ENCODE results near the gene UBE2G2.

Gene UBE2G2

DNA sequence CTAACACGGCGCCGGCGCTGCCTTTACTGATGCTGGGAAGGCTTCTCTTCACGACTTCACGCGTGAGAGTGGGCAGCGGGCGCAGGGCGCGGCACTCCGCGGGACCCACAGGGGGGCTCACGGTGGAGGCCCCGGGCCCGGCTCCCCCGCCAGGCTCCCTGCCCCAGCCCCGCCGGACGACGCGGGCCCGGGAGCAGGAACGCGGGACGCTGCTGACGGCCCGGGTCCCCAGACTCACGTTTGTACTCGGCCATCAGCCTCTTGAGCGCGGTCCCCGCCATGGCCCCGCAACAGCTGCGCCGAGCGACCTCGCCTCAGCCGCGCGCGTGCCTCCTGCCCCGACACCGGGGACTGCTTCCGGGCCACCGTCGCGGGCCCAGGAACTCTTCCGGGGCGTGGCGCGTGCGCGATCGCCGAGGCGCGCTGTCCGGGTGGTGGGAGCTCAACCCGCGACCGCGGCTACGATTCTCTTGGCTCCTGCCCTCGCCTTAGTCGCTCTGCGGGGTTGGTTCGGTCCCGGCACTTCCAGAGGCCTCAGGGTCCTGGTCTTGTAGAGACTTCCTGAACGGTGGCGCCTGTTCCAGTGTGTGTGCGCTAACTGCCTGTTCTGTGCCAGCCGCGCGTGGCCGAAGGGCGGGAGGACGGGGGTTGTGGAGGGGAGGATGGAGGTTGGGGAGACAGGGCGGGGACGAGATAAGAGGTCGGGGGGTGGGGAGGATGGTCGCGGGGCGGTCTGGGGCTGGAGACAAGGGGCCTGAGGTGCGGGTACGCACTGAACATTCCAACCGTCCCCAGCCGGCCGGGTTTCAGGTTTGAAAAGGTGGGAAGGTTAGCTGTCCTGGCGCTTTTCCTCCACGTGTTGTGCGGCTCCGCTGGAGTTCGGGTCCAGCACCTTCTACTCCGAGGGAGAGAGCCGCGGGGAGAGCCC, at the start of gene UBE2G2:
Gene UBE2G2 (minus strand): TSS at position 353 of the 928 bp plus-strand sequence. CDS start 72 bp downstream, at position 281.
- Mint-ChIP-seq H3K4me1 (peaks cover 42% of the 10 kb centered on the region), H3K4me3 (peak within 1 kb of the TSS; percentile 87 to 99 (median 98)), H3K36me3 (ENCODE audit: low read depth) (peaks cover 41% of the 10 kb centered on the region), H3K27ac (peak within 1 kb of the TSS; percentile 76 to 93 (median 78)), H3K9me3 (no peaks in the 10 kb centered on the region), H3K27me3 (ENCODE audit: low read depth) (no peaks in the 10 kb centered on the region)
- TF ChIP-seq, protein P1, sequence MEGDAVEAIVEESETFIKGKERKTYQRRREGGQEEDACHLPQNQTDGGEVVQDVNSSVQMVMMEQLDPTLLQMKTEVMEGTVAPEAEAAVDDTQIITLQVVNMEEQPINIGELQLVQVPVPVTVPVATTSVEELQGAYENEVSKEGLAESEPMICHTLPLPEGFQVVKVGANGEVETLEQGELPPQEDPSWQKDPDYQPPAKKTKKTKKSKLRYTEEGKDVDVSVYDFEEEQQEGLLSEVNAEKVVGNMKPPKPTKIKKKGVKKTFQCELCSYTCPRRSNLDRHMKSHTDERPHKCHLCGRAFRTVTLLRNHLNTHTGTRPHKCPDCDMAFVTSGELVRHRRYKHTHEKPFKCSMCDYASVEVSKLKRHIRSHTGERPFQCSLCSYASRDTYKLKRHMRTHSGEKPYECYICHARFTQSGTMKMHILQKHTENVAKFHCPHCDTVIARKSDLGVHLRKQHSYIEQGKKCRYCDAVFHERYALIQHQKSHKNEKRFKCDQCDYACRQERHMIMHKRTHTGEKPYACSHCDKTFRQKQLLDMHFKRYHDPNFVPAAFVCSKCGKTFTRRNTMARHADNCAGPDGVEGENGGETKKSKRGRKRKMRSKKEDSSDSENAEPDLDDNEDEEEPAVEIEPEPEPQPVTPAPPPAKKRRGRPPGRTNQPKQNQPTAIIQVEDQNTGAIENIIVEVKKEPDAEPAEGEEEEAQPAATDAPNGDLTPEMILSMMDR (IDR thresholded peaks at IDR 0.05; ENCODE audit: unreplicated experiment in 3 of 3), result no peak

DNA sequence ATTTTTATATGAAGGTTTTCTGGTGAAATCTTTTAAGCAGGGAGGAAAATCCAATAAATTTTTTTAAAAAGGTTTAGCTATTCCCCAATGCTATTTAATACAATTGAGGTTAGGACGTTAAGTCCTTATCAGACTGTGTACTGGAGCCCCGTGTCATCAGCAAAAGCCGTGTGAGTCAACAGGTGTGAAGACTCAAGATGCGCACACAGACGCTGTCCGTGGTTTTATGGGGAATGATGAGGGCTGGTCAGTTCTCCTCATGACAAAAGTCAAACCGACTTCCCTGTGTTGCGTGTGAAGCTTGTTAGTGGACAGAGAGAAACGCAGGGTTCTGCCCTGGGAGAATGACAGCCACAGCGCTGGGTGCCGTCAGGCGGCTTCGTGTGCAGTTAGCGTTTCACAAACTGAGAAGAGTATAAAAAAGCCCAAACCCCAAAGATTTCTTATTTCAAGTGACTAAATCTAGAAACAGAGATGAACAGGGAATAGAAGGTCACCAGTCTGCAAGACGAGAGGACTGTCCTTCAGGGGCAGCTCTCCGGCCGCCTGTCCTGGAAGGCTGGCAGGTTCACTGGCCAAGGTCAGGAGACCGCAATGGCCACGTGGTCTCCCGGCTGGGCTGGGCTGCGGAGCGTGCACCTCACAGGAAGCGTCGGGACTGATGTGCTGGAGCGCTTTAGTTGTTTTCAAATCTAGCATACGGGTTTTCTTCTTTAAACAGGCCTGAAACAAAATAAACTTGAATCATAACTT, 49.5 kb upstream of the UBE2G2 start:
- H3K9me3 Mint-ChIP-seq, result no peaks in the 10 kb centered on the region
- peaks cover 6% of the 10 kb centered on the region for H3K4me1 Mint-ChIP-seq
- peaks cover 3% of the 10 kb centered on the region for H3K27me3 Mint-ChIP-seq (ENCODE audit: low read depth)
- TF ChIP-seq, protein P1 (IDR thresholded peaks at IDR 0.05; ENCODE audit: unreplicated experiment in 3 of 3), result no peak
- H3K4me3 Mint-ChIP-seq, result no peak overlapping the region
- H3K27ac Mint-ChIP-seq, result no peak overlapping the region
- H3K36me3 Mint-ChIP-seq (ENCODE audit: low read depth), result peaks cover 67% of the 10 kb centered on the region

DNA sequence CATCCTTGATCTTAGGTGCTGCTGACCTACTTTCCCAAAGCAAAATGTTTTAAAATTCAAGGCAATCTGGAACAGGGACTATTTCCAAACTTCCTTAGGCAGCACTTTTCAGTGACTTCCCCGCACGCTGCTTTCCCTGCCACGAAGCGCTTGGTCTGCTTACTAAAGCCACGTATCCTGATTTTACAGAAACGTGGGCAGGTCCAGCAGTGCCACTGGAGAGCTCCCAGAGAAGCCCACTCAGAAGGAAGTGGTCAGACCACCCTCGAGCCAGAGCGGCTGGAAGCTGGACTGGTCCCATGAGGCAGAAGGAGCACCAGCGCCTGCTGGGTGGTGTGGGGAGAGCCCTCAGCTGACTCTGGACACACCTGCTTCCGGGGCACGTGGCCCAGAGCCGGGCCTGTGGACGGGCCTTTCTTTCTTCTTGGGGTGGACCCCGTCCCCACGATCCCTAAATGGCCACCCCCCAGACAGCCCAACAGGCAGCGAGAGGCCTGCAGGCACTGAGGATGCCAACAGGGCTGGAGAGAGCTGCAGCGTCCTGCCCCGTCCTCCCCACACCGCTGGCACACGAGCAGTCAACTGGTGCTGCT, 48.7 kb upstream of the UBE2G2 start:
- Mint-ChIP-seq H3K27ac (peak overlapping the region in 1 of 3 experiments; percentile 41), H3K9me3 (no peaks in the 10 kb centered on the region)
- TF ChIP-seq, protein P1 (IDR thresholded peaks at IDR 0.05; ENCODE audit: unreplicated experiment in 3 of 3), result no peak

GRCh38 chr21:44849616-44850130, 48.1 kb upstream of the UBE2G2 start:
- H3K27me3 Mint-ChIP-seq (ENCODE audit: low read depth), result peaks cover 3% of the 10 kb centered on the region
- no peak overlapping the region for H3K4me3 Mint-ChIP-seq
- no peaks in the 10 kb centered on the region for H3K9me3 Mint-ChIP-seq
- peaks cover 9% of the 10 kb centered on the region for H3K4me1 Mint-ChIP-seq
- TF ChIP-seq, protein P1 (IDR thresholded peaks at IDR 0.05; ENCODE audit: unreplicated experiment in 3 of 3), result no peak
- peak overlapping the region in 1 of 3 experiments; percentile 41 for H3K27ac Mint-ChIP-seq
- peaks cover 55% of the 10 kb centered on the region for H3K36me3 Mint-ChIP-seq (ENCODE audit: low read depth)

More for the DNA sequence above, 48.7 kb upstream of the UBE2G2 start:
- no peak overlapping the region for H3K4me3 Mint-ChIP-seq
- peaks cover 61% of the 10 kb centered on the region for H3K36me3 Mint-ChIP-seq (ENCODE audit: low read depth)
- peaks cover 3% of the 10 kb centered on the region for H3K27me3 Mint-ChIP-seq (ENCODE audit: low read depth)
- H3K4me1 Mint-ChIP-seq, result peaks cover 7% of the 10 kb centered on the region

- Mint-ChIP-seq H3K4me3 (no peak overlapping the region), H3K36me3 (ENCODE audit: low read depth) (peaks cover 48% of the 10 kb centered on the region), H3K27ac (no peak overlapping the region), H3K9me3 (no peaks in the 10 kb centered on the region), H3K4me1 (peaks cover 12% of the 10 kb centered on the region), H3K27me3 (ENCODE audit: low read depth) (peaks cover 3% of the 10 kb centered on the region)
- TF ChIP-seq, protein P1 (IDR thresholded peaks at IDR 0.05; ENCODE audit: unreplicated experiment in 3 of 3), result no peak
Observed at GRCh38 chr21:44848821-44849521, 47.4 kb upstream of the UBE2G2 start.

Measured in nephron (organoid).